ENCODE measurements around the gene ZBTB47. TPM values are rescaled to one million over a fixed set of nuclear protein-coding genes. Genes with fewer than 3 reads are reported as not detected.

Gene ZBTB47
- total and polyA plus RNA-seq, 12 donors = 7.0 to 39.4 (median 27.9) TPM

GRCh38 chr3:42631620-42632019 is 21.9 kb upstream of the ZBTB47 start:
- H3K4me1 ChIP-seq (replicated peaks in 1 of 2) = peaks cover 0 to 12% of the 10 kb centered on the region in 2 donors
- intact Hi-C loops (cut with DNase I) = no loop called here
- no peak for DNase-seq
- no peak overlapping the region for H3K4me3 ChIP-seq
- no peaks in the 10 kb centered on the region for H3K9me3 ChIP-seq (replicated peaks in 1 of 3)
- H3K27me3 ChIP-seq = no peaks in the 10 kb centered on the region
- H3K36me3 ChIP-seq (replicated peaks in 1 of 2) = peaks cover 0 to 71% of the 10 kb centered on the region in 2 donors
- TF ChIP-seq POLR2A (IDR thresholded peaks at IDR 0.05) = no peak
- TF ChIP-seq, protein P1, sequence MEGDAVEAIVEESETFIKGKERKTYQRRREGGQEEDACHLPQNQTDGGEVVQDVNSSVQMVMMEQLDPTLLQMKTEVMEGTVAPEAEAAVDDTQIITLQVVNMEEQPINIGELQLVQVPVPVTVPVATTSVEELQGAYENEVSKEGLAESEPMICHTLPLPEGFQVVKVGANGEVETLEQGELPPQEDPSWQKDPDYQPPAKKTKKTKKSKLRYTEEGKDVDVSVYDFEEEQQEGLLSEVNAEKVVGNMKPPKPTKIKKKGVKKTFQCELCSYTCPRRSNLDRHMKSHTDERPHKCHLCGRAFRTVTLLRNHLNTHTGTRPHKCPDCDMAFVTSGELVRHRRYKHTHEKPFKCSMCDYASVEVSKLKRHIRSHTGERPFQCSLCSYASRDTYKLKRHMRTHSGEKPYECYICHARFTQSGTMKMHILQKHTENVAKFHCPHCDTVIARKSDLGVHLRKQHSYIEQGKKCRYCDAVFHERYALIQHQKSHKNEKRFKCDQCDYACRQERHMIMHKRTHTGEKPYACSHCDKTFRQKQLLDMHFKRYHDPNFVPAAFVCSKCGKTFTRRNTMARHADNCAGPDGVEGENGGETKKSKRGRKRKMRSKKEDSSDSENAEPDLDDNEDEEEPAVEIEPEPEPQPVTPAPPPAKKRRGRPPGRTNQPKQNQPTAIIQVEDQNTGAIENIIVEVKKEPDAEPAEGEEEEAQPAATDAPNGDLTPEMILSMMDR (IDR thresholded peaks at IDR 0.05) = no peak
- peak overlapping the region in 1 of 5 donors; percentile 16 for H3K27ac ChIP-seq
- 90 to 97% (median 94%) methylated on average over 2 of the region's 2 CpGs for WGBS, 4 donors

DNA sequence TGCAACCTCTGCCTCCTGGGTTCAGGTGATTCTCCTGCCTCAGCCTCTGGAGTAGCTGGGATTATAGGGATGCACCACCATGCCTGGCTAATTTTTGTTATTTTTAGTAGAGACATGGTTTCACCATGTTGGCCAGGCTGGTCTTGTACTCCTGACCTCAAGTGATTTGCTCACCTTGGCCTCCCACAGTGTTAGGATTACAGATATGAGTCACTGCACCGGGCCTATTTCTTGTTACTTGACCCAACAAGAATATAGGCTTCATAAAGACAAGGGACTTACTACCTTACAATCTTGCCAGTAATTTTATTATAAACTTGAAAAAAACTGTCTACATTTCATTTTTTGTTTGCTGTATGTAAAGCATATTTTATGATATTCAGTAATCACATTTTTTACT is 21.4 kb upstream of the ZBTB47 start:
- no peak overlapping the region for H3K27ac ChIP-seq
- H3K4me1 ChIP-seq (replicated peaks in 1 of 2) = peaks cover 0 to 12% of the 10 kb centered on the region in 2 donors
- no peak overlapping the region for H3K4me3 ChIP-seq
- H3K27me3 ChIP-seq = no peaks in the 10 kb centered on the region
- no peak for TF ChIP-seq POLR2A (IDR thresholded peaks at IDR 0.05)
- TF ChIP-seq, protein P1 (IDR thresholded peaks at IDR 0.05) = no peak
- intact Hi-C loops (cut with DNase I) = no loop called here
- H3K36me3 ChIP-seq (replicated peaks in 1 of 2) = peaks cover 0 to 76% of the 10 kb centered on the region in 2 donors
- WGBS, 4 donors = 44 to 61% (median 53%) methylated on average over 1 of the region's 1 CpG
- H3K9me3 ChIP-seq (replicated peaks in 1 of 3) = no peaks in the 10 kb centered on the region
- DNase-seq = no peak

DNA sequence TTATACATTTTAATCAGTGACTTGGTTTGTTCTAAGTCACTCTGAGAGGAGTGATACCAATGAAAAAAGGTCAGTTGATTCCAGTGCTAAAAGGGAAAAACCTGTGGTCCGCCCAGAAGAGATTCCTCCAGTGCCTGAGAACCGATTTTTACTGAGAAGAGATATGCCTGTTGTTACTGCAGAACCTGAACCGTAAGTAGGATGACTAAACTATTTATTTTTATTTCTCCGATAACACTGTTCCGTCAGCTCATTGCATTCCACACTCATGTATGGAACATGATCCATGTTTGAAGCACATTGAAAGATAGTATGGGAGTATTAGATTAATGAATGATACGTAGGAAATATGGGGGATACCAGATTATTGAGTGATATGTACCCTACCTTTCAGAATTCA is 20.0 kb upstream of the ZBTB47 start:
- Histone ChIP-seq H3K4me3 (no peak overlapping the region), H3K9me3 (replicated peaks in 1 of 3) (no peaks in the 10 kb centered on the region), H3K36me3 (replicated peaks in 1 of 2) (peaks cover 0 to 90% of the 10 kb centered on the region in 2 donors), H3K4me1 (replicated peaks in 1 of 2) (peaks cover 0 to 7% of the 10 kb centered on the region in 2 donors), H3K27me3 (no peaks in the 10 kb centered on the region), H3K27ac (no peak overlapping the region)
- DNase-seq = no peak
- WGBS, 4 donors = 88 to 96% (median 91%) methylated on average over 6 of the region's 6 CpGs
- TF ChIP-seq, protein P1 (IDR thresholded peaks at IDR 0.05) = no peak
- no peak for TF ChIP-seq POLR2A (IDR thresholded peaks at IDR 0.05)
- intact Hi-C loops (cut with DNase I) = no loop called here

- H3K27me3 ChIP-seq = no peaks in the 10 kb centered on the region
- intact Hi-C loops (cut with DNase I) = no loop called here
- H3K9me3 ChIP-seq (replicated peaks in 1 of 3) = no peaks in the 10 kb centered on the region
- WGBS, 4 donors = 77 to 89% (median 85%) methylated on average over 2 of the region's 2 CpGs
- no peak for DNase-seq
- peaks cover 0 to 100% of the 10 kb centered on the region in 2 donors for H3K36me3 ChIP-seq (replicated peaks in 1 of 2)
- no peak overlapping the region for H3K27ac ChIP-seq
- peaks cover 0 to 11% of the 10 kb centered on the region in 2 donors for H3K4me1 ChIP-seq (replicated peaks in 1 of 2)
- no peak overlapping the region for H3K4me3 ChIP-seq
- TF ChIP-seq POLR2A (IDR thresholded peaks at IDR 0.05) = no peak
- TF ChIP-seq, protein P1 (IDR thresholded peaks at IDR 0.05) = peak in 1 of 6 experiments; percentile 13
Measured at GRCh38 chr3:42635111-42635510, 18.4 kb upstream of the ZBTB47 start.
